Effector memory CD4-positive, alpha-beta T cell (primary cell): ENCODE measurements around the gene GSTCD.

ENCODE experiments used
- DNase-seq, 3 donors: peaks; one replicate each; pipeline ENCODE4 v3.0.0-alpha.2; 2020
- H3K27ac ChIP-seq: 2 replicates; pipeline ENCODE4 v1.7.0; 2013; ENCODE audit warnings: mild to moderate bottlenecking, low read length, moderate library complexity; ENCODE audit not compliant: insufficient read depth, poor library complexity, severe bottlenecking
- H3K27me3 ChIP-seq: replicated peaks from 2 replicates; pipeline ENCODE4 v1.7.0; 2013; ENCODE audit warnings: mild to moderate bottlenecking, low read length; ENCODE audit not compliant: insufficient read depth, control insufficient read depth, poor library complexity, severe bottlenecking
- H3K36me3 ChIP-seq: 2 replicates; pipeline ENCODE4 v1.7.0; 2013; ENCODE audit warnings: mild to moderate bottlenecking, low read length, moderate library complexity; ENCODE audit not compliant: control insufficient read depth, insufficient read depth
- H3K4me1 ChIP-seq: 2 replicates; pipeline ENCODE4 v1.7.0; 2013; ENCODE audit warnings: low read length, mild to moderate bottlenecking; ENCODE audit not compliant: control insufficient read depth, insufficient read depth, poor library complexity, severe bottlenecking
- H3K4me3 ChIP-seq: 2 replicates; pipeline ENCODE4 v1.7.0; 2013; ENCODE audit warnings: low read length, low read depth, mild to moderate bottlenecking; ENCODE audit not compliant: insufficient read depth, poor library complexity, severe bottlenecking
- H3K9me3 ChIP-seq: 2 replicates; pipeline ENCODE4 v1.7.0; 2013; ENCODE audit warnings: mild to moderate bottlenecking, low read length, moderate library complexity; ENCODE audit not compliant: control insufficient read depth

GSTCD gene

DNA sequence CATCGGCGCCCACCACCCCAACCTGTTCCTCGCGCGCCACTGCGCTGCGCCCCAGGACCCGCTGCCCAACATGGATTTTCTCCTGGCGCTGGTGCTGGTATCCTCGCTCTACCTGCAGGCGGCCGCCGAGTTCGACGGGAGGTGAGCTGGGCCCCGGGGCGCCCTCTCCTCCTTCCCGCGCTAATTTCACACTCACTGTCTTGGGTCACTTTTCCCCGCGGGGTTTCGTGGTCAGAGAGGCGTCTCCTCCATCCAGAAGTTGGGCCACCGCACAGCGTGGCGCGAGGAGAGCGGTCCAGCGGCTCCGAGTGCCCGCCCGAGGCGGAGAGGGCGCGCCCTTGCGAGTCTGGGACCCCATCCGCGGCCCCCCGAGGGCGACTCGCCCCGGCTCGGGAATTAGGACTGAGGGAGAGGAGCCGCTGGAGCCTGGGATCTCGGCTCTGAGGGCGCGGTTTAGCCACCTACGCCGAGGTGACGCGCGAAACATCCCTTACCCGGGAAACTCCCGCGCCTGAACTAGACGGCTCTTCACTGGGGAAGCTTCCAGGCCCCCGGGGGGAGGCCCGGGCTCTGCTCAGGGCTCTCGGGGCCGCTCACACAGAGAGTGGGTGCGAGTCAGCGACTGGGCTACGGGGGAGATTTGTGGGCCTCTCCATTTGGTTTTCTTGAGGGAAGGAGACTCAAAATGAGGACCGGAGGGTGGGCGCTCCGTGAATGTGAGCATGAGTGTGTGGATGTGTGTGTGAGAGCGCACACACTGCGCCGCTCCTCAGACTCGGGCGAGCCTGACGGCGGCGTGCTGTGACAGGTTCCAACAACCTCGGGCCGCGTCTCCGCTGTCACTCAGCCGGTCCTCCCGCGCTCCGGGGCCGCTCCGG is 187.2 kb downstream of the GSTCD start:
- Histone ChIP-seq H3K9me3 (no peaks in the 10 kb centered on the region), H3K27me3 (peaks cover 8% of the 10 kb centered on the region), H3K4me1 (peaks cover 4% of the 10 kb centered on the region), H3K27ac (no peak overlapping the region), H3K36me3 (no peaks in the 10 kb centered on the region), H3K4me3 (no peak overlapping the region)
- DNase-seq = no peak

DNA sequence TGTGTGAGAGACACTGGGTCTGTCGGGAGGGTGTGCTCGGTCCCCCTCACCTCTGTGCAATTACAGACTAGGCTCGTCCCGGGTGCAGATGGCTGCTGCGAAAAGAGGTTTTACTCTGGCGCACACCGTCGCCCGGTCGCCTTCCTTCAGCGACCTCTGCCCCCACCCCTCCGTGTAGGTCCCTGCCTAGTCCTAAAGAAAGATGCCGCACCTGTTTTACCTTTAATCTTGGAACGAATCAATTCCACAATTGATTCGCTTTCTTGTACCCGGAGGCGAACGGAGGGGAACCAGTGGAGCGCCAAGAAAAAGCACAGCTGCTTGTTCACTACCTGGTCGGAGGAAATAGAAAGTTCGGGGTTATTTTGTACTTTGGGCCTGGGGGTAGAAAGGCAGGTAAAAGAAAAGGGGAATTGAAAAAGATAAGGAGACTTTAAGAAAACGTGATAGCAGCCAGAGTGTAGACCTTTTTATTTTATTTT is 187.9 kb downstream of the GSTCD start:
- Histone ChIP-seq H3K4me1 (peaks cover 4% of the 10 kb centered on the region), H3K27ac (no peak overlapping the region), H3K4me3 (no peak overlapping the region), H3K27me3 (peaks cover 8% of the 10 kb centered on the region), H3K36me3 (no peaks in the 10 kb centered on the region), H3K9me3 (no peaks in the 10 kb centered on the region)
- DNase-seq = no peak
